ENCODE results near the gene PPM1H. TPM values are rescaled to one million over a fixed set of nuclear protein-coding genes. Genes with fewer than 3 reads are reported as not detected.

Gene PPM1H
- total RNA-seq, 1 experiment from 2014 or later = 0.04 TPM

DNA sequence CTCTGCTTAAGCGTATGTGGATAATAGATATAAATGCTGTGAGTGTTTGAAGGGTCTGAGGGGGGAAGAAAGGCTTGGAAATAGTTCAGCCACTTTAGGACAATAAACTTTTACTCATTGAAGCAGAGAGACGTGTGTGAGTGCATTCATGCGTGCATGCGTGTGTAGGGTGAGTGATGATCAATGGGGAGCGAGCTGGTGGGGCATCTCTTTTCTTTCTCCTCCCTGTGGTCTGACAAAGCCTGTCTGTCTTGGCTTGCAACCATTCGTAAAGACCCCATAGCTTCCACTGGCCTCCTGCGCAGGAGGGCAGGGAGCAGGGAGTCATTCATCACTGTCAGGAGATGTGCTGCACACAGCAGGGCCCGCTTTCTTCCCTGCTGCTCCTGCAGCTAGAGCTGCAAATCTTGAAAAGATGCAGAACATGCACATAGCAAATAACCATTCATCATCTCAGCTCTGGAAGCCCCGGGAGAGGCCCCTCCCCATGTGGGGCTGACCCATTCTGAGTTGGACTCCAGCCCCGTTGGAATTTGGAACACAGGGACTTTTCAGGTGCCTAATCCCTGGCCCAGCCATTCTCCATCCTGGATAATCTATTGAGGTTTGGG, 223.2 kb downstream of the PPM1H start:
- ChIA-PET POLR2A (ENCODE audit: low non-redundant PET) (no interaction called here), CTCF (no interaction called here)
- H3K9me3 ChIP-seq (ENCODE audit: low read depth, low read length, poor library complexity, severe bottlenecking) = no peaks in the 10 kb centered on the region
- no peak for DNase-seq (ENCODE audit: low spot score)
- peaks cover 3% of the 10 kb centered on the region for H3K4me1 ChIP-seq (ENCODE audit: insufficient read depth, low read length, poor library complexity, severe bottlenecking)
- H3K27me3 ChIP-seq (replicated peaks; ENCODE audit: insufficient read depth, low read depth, low read length, poor library complexity) = no peaks in the 10 kb centered on the region
- no peak overlapping the region for H3K27ac ChIP-seq (ENCODE audit: low read depth, low read length, poor library complexity, severe bottlenecking)
- intact Hi-C loops (cut with micrococcal nuclease; ENCODE audit: unreplicated experiment) = loop anchor here (5.0 kb wide), 1 partner anchor 109 kb away; no protein-coding TSS in a partner anchor
- BruUV-seq (replicated peaks) = no TSS peak
- TF ChIP-seq, protein P1, sequence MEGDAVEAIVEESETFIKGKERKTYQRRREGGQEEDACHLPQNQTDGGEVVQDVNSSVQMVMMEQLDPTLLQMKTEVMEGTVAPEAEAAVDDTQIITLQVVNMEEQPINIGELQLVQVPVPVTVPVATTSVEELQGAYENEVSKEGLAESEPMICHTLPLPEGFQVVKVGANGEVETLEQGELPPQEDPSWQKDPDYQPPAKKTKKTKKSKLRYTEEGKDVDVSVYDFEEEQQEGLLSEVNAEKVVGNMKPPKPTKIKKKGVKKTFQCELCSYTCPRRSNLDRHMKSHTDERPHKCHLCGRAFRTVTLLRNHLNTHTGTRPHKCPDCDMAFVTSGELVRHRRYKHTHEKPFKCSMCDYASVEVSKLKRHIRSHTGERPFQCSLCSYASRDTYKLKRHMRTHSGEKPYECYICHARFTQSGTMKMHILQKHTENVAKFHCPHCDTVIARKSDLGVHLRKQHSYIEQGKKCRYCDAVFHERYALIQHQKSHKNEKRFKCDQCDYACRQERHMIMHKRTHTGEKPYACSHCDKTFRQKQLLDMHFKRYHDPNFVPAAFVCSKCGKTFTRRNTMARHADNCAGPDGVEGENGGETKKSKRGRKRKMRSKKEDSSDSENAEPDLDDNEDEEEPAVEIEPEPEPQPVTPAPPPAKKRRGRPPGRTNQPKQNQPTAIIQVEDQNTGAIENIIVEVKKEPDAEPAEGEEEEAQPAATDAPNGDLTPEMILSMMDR (conservative IDR thresholded peaks at IDR 0.05; ENCODE audit: low read depth, low read length) = no peak
- TF ChIP-seq EZH2 (IDR thresholded peaks at IDR 0.05; ENCODE audit: borderline replicate concordance, low read depth, low read length, poor library complexity, severe bottlenecking) = no peak
- H3K36me3 ChIP-seq (ENCODE audit: insufficient read depth, low read length, poor library complexity, severe bottlenecking) = no peaks in the 10 kb centered on the region
- no peak overlapping the region for H3K4me3 ChIP-seq (ENCODE audit: low read depth, low read length, poor library complexity, severe bottlenecking)

DNA sequence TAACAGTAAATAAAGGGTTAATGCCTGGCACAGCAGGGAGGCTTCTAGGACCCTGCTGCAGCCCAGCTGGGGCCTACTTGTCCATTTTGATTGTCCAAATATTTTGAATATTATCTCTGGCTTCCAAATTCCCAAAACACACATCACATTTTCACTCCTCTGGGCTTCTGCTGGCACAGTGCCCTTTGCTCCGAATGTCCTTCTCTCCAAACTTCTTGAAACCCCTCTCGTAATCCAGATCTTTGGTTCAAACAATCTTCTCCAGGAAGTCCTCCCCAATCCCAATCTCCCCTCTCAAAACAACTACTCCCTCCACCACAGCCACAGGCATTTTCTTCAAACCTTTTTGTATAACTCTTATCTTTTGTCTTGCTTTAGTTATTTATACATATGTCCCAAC, 225.6 kb downstream of the PPM1H start:
- Histone ChIP-seq H3K36me3 (ENCODE audit: insufficient read depth, low read length, poor library complexity, severe bottlenecking) (no peaks in the 10 kb centered on the region), H3K4me3 (ENCODE audit: low read depth, low read length, poor library complexity, severe bottlenecking) (no peak overlapping the region), H3K9me3 (ENCODE audit: low read depth, low read length, poor library complexity, severe bottlenecking) (no peaks in the 10 kb centered on the region), H3K4me1 (ENCODE audit: insufficient read depth, low read length, poor library complexity, severe bottlenecking) (peaks cover 3% of the 10 kb centered on the region), H3K27me3 (replicated peaks; ENCODE audit: insufficient read depth, low read depth, low read length, poor library complexity) (no peaks in the 10 kb centered on the region), H3K27ac (ENCODE audit: low read depth, low read length, poor library complexity, severe bottlenecking) (no peak overlapping the region)
- no peak for DNase-seq (ENCODE audit: low spot score)
- no TSS peak for BruUV-seq (replicated peaks)
- ChIA-PET CTCF (no interaction called here), POLR2A (ENCODE audit: low non-redundant PET) (no interaction called here)
- TF ChIP-seq EZH2 (IDR thresholded peaks at IDR 0.05; ENCODE audit: borderline replicate concordance, low read depth, low read length, poor library complexity, severe bottlenecking) = no peak
- TF ChIP-seq, protein P1 (conservative IDR thresholded peaks at IDR 0.05; ENCODE audit: low read depth, low read length) = no peak
- intact Hi-C loops (cut with micrococcal nuclease; ENCODE audit: unreplicated experiment) = no loop called here

DNA sequence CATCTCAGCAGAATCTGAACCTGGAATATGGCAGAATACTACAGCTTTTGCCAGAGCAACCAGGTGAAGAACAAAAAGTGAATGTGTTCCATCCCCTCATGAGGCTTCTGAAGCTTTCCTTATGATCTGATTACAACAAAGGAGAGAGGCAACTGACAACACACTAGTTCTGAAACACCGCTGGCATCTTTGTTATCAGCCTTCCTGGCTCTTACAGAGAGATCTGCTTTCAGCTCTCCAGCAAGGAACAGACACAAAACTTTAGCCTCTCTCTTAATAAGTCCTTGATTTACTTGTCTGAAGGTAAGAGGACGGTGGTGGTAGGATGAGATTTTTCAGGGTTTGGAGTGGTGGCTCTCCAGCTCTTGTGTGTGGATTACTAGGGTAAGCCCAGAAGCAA, 227.0 kb downstream of the PPM1H start:
- TF ChIP-seq, protein P1 (conservative IDR thresholded peaks at IDR 0.05; ENCODE audit: low read depth, low read length) = no peak
- no peak for TF ChIP-seq EZH2 (IDR thresholded peaks at IDR 0.05; ENCODE audit: borderline replicate concordance, low read depth, low read length, poor library complexity, severe bottlenecking)
- H3K27me3 ChIP-seq (replicated peaks; ENCODE audit: insufficient read depth, low read depth, low read length, poor library complexity) = no peaks in the 10 kb centered on the region
- intact Hi-C loops (cut with micrococcal nuclease; ENCODE audit: unreplicated experiment) = no loop called here
- CTCF ChIA-PET = no interaction called here
- H3K27ac ChIP-seq (ENCODE audit: low read depth, low read length, poor library complexity, severe bottlenecking) = no peak overlapping the region
- BruUV-seq (replicated peaks) = no TSS peak
- POLR2A ChIA-PET (ENCODE audit: low non-redundant PET) = no interaction called here
- peaks cover 14% of the 10 kb centered on the region for H3K4me1 ChIP-seq (ENCODE audit: insufficient read depth, low read length, poor library complexity, severe bottlenecking)
- H3K9me3 ChIP-seq (ENCODE audit: low read depth, low read length, poor library complexity, severe bottlenecking) = no peaks in the 10 kb centered on the region
- H3K4me3 ChIP-seq (ENCODE audit: low read depth, low read length, poor library complexity, severe bottlenecking) = no peak overlapping the region
- no peaks in the 10 kb centered on the region for H3K36me3 ChIP-seq (ENCODE audit: insufficient read depth, low read length, poor library complexity, severe bottlenecking)
- DNase-seq (ENCODE audit: low spot score) = no peak

Measured in A673 (cell line).